Neural crest cell (in vitro differentiated cells): Measurements from ENCODE around the gene CYP2B6. TPM values are rescaled to one million over a fixed set of nuclear protein-coding genes. Genes with fewer than 3 reads are reported as not detected.

Experiments
- DNase-seq: peaks from one replicate; pipeline ENCODE4 v3.0.0; 2021; ENCODE audit warnings: low read depth, mixed read lengths, low spot score
- H3K27ac Mint-ChIP-seq: one replicate; pipeline ENCODE4 v1.8.0; 2021; ENCODE audit warnings: mild to moderate bottlenecking, mixed read lengths; ENCODE audit not compliant: unreplicated experiment
- H3K27me3 Mint-ChIP-seq: 2 replicates; pipeline ENCODE4 v1.8.0; 2021; ENCODE audit warnings: low read depth, mild to moderate bottlenecking, mixed read lengths
- H3K36me3 Mint-ChIP-seq: 2 replicates; pipeline ENCODE4 v1.8.0; 2021; ENCODE audit warnings: low read depth, mild to moderate bottlenecking, mixed read lengths
- H3K4me1 Mint-ChIP-seq: 2 replicates; pipeline ENCODE4 v1.8.0; 2021; ENCODE audit warnings: mixed read lengths
- H3K4me3 Mint-ChIP-seq: one replicate; pipeline ENCODE4 v1.8.0; 2021; ENCODE audit warnings: mild to moderate bottlenecking, mixed read lengths
- H3K9me3 Mint-ChIP-seq: 2 replicates; pipeline ENCODE4 v1.8.0; 2021; ENCODE audit warnings: mixed read lengths
- total RNA-seq: library from RNA; stranded (reverse); gene quantifications from 2 replicates; pipeline ENCODE4 v1.2.1, GENCODE V29; 2021
- TF ChIP-seq, protein P1 (sequence below): fragments of 200-600 bp; sonication (generic); conservative IDR thresholded peaks from 2 replicates; pipeline ENCODE4 v1.5.0; 2021; ENCODE audit warnings: antibody characterized with exemption, mild to moderate bottlenecking

Gene CYP2B6
- total RNA-seq, 1 donor from 2014 or later, result not detected

DNA sequence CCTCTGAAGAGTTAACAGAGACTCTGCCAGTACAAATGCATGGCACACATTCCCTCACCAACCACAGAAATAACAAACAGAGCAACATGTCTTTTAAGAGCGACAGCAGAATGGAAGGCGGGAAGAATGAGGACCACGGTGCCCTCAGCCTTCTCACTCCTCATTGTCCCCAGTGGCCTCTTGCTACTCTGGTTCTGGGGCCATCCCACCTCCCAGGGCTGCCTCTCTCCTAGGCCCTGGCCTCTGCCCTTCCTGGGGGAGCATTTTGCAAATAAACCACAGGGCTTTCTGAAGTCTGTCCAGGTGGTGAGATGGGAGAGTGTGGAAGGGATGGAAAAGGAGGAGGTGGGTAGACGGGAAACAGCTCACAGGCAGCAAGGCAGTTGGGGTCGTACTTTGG lies 28.3 kb downstream of the CYP2B6 start:
- TF ChIP-seq, protein P1, sequence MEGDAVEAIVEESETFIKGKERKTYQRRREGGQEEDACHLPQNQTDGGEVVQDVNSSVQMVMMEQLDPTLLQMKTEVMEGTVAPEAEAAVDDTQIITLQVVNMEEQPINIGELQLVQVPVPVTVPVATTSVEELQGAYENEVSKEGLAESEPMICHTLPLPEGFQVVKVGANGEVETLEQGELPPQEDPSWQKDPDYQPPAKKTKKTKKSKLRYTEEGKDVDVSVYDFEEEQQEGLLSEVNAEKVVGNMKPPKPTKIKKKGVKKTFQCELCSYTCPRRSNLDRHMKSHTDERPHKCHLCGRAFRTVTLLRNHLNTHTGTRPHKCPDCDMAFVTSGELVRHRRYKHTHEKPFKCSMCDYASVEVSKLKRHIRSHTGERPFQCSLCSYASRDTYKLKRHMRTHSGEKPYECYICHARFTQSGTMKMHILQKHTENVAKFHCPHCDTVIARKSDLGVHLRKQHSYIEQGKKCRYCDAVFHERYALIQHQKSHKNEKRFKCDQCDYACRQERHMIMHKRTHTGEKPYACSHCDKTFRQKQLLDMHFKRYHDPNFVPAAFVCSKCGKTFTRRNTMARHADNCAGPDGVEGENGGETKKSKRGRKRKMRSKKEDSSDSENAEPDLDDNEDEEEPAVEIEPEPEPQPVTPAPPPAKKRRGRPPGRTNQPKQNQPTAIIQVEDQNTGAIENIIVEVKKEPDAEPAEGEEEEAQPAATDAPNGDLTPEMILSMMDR, result no peak
- H3K27me3 Mint-ChIP-seq, result peaks cover 39% of the 10 kb centered on the region
- H3K27ac Mint-ChIP-seq, result no peak overlapping the region
- no peaks in the 10 kb centered on the region for H3K4me1 Mint-ChIP-seq
- no peaks in the 10 kb centered on the region for H3K36me3 Mint-ChIP-seq
- DNase-seq, result no peak
- no peaks in the 10 kb centered on the region for H3K9me3 Mint-ChIP-seq
- H3K4me3 Mint-ChIP-seq, result no peak overlapping the region

DNA sequence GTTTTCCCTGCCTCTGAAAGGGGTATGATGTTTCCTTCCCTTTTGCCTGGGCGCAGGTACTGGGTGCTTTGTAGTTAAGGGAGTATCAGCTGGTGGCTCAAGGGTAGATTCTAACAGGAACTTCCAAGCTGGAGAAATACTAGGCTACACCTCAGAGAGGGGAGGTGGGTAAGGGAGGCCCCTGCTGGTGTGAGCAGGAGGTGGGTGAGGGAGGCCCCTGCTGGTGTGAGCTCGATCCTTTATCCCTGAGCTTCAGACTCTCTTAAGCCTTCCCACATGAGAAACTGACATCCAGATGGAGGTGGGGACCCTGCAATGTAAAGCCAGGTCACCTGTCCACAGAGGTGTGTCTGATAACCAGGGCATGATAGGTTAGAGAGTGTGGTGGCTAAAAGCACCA lies 32.1 kb downstream of the CYP2B6 start:
- Mint-ChIP-seq H3K4me3 (no peak overlapping the region), H3K27me3 (peaks cover 46% of the 10 kb centered on the region), H3K36me3 (no peaks in the 10 kb centered on the region), H3K4me1 (no peaks in the 10 kb centered on the region), H3K27ac (no peak overlapping the region), H3K9me3 (no peaks in the 10 kb centered on the region)
- no peak for DNase-seq
- TF ChIP-seq, protein P1, result no peak

DNA sequence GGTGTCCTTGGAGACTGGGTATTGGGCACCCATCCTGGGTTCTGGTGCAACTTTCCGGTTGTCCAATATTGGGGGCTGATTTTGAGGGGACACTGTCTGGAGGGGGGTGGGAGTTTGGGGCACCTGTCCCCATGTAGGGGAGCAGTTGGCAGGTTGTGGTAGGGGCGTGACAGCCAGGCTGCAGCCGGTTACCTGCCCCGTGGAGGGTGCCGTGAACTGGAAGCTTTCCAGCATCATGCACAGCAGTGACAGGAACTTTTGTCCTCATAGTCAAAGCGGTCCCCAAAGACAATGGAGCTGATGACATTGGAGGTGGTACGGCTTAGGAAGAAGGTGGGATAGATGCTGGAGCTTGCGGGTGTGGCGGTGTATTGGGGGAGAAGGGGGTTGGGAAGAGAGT lies 34.3 kb downstream of the CYP2B6 start:
- DNase-seq, result no peak
- Mint-ChIP-seq H3K9me3 (no peaks in the 10 kb centered on the region), H3K36me3 (no peaks in the 10 kb centered on the region), H3K4me3 (no peak overlapping the region), H3K27ac (no peak overlapping the region), H3K4me1 (no peaks in the 10 kb centered on the region), H3K27me3 (peaks cover 55% of the 10 kb centered on the region)
- TF ChIP-seq, protein P1, result no peak

DNA sequence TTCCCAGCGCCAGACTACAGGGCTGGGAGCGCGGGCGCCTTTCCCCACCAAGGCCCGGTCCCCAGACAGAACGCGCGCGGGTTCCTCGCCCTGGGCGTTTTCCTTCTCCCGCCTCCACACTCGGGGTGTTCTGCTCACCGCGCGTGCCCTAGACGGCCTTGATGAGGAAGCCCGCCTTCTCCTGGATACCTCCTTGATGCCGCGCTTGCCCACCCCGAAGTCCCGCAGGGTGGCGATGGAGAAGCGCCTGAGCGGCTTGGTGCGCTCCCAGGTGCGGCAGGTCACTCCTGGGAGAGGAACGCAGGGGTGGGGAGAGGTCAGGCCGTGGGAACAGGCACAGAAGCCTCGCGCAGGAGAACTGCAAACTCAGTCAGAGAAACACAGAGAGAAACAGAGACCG lies 34.8 kb downstream of the CYP2B6 start:
- H3K27me3 Mint-ChIP-seq, result peaks cover 53% of the 10 kb centered on the region
- TF ChIP-seq, protein P1, result no peak
- no peaks in the 10 kb centered on the region for H3K36me3 Mint-ChIP-seq
- no peaks in the 10 kb centered on the region for H3K9me3 Mint-ChIP-seq
- H3K27ac Mint-ChIP-seq, result no peak overlapping the region
- DNase-seq, result no peak
- no peaks in the 10 kb centered on the region for H3K4me1 Mint-ChIP-seq
- no peak overlapping the region for H3K4me3 Mint-ChIP-seq

DNA sequence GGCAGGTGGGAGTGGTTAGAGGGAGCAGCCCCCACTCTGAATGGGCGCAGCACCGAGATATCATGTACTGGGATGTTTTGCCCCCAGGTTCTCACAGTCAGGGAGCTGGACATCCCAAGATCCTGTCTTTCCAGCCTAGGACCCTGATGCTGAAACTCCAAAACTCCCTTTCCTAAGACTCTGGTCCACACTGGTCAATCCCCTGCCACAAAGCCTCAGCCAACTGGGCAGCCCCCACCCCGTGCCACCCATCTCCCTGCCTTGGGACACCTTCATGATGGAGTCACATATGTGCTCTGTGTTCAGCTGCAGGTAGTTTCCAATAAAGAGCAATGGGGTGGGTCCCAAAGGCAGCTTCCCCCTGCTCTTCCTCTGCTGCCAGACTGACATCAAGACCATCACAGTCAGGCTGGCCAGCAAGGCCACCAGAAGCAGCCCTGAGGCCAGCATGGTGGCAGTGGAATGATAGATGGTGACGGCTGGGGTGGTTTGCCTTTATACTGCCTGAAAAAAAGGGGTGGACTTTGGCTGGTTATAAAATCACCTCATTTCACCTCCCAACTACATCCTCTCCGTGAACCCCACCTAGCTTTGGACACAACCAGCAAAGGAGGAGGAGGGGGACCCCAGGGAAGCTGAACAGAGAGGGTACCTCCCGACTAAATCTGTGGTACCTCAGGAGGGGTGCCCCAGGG lies 36.3 kb downstream of the CYP2B6 start:
- H3K4me3 Mint-ChIP-seq, result no peak overlapping the region
- no peak for DNase-seq
- H3K9me3 Mint-ChIP-seq, result no peaks in the 10 kb centered on the region
- H3K27ac Mint-ChIP-seq, result no peak overlapping the region
- no peaks in the 10 kb centered on the region for H3K36me3 Mint-ChIP-seq
- H3K4me1 Mint-ChIP-seq, result no peaks in the 10 kb centered on the region
- peaks cover 53% of the 10 kb centered on the region for H3K27me3 Mint-ChIP-seq
- TF ChIP-seq, protein P1, result no peak
